ENCODE results near the gene CCL28. TPM values are rescaled to one million over a fixed set of nuclear protein-coding genes. Genes with fewer than 3 reads are reported as not detected.
A peak's percentile ranks its signal among the peaks of the same experiment; 100 is the strongest.

CCL28 gene
- total and polyA plus RNA-seq, 2 of the 13 experiments (the other 11 are each of a cell fraction or from before 2014, with no cell fraction given): 0.03 TPM; not detected in 1

DNA sequence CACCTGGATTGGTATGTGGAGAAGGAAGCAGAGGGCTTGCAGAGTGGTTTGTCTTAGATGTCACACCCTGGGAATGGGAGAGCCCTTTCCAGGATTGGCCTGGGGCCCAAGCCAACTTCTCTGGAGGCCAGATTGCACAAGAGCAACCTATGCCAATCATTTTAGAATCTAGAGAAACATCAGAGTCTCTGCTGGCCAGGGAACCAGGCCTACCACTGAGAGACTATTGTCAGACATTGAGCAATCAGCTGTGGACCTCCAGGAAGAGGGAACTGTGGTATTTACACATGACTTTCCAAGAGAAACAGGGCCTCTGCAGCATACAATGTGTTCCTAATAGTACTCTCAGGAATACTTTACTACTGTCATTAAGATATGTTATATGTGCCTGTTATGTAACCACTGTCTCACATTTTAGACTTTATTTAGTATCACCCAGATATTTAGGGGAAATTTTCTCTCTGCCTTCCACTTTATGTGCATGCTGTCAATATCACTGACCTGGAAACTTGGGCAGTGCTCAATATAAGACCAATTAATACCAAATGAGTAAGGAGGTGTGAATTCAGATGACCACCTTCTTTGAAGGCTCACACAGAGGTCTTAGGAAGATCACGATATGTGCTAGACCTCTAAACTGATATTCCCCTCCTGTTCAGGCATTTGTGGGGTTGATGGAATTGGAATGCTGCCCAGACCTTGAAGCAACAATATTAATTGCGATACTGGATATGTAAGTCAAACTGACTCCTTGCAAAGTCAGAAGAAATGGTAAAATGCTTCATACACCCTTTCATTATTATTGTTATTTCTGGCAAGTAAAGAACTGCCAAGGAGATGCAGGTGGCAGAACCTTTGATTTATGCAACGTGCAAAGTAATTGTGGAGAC is 20.5 kb upstream of the CCL28 start (continued):
- TF ChIP-seq, protein P1, sequence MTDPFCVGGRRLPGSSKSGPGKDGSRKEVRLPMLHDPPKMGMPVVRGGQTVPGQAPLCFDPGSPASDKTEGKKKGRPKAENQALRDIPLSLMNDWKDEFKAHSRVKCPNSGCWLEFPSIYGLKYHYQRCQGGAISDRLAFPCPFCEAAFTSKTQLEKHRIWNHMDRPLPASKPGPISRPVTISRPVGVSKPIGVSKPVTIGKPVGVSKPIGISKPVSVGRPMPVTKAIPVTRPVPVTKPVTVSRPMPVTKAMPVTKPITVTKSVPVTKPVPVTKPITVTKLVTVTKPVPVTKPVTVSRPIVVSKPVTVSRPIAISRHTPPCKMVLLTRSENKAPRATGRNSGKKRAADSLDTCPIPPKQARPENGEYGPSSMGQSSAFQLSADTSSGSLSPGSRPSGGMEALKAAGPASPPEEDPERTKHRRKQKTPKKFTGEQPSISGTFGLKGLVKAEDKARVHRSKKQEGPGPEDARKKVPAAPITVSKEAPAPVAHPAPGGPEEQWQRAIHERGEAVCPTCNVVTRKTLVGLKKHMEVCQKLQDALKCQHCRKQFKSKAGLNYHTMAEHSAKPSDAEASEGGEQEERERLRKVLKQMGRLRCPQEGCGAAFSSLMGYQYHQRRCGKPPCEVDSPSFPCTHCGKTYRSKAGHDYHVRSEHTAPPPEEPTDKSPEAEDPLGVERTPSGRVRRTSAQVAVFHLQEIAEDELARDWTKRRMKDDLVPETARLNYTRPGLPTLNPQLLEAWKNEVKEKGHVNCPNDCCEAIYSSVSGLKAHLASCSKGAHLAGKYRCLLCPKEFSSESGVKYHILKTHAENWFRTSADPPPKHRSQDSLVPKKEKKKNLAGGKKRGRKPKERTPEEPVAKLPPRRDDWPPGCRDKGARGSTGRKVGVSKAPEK (CRISPR knock-in tag; IDR thresholded peaks at IDR 0.05; ENCODE audit: borderline replicate concordance): 0 out of 2 replicates have a peak, but pooled peaks have one; percentile 12
- TF ChIP-seq ZNF709 (CRISPR knock-in tag; IDR thresholded peaks at IDR 0.05) (no peak), ZNF331 (CRISPR knock-in tag; IDR thresholded peaks at IDR 0.05) (peak; percentile 97), ESRRA (CRISPR knock-in tag; IDR thresholded peaks at IDR 0.05; ENCODE audit: low read depth) (0 out of 2 replicates have a peak, but pooled peaks have one; percentile 44), MTA3 (CRISPR knock-in tag; IDR thresholded peaks at IDR 0.05) (no peak), ZNF232 (CRISPR knock-in tag; IDR thresholded peaks at IDR 0.05; ENCODE audit: borderline replicate concordance) (peak; percentile 82; the same call in 1 of the 2 replicates), ZNF546 (CRISPR knock-in tag; conservative IDR thresholded peaks at IDR 0.05) (no peak), ELF4 (CRISPR knock-in tag; IDR thresholded peaks at IDR 0.05; ENCODE audit: borderline replicate concordance) (no peak), MBD4 (IDR thresholded peaks at IDR 0.05; ENCODE audit: borderline replicate concordance, low read length) (peak; percentile 92; the same call in 1 of the 2 replicates), DMAP1 (CRISPR knock-in tag; IDR thresholded peaks at IDR 0.05) (peak; percentile 49; the same call in 1 of the 2 replicates), U2AF2 (IDR thresholded peaks at IDR 0.05; ENCODE audit: low read depth, low read length) (no peak), SPEN (CRISPR knock-in tag; IDR thresholded peaks at IDR 0.05; ENCODE audit: low read depth) (peak; percentile 76), TGIF2 (CRISPR knock-in tag; IDR thresholded peaks at IDR 0.05) (peak; percentile 45; the same call in 1 of the 2 replicates)
- TF ChIP-seq, protein P2, sequence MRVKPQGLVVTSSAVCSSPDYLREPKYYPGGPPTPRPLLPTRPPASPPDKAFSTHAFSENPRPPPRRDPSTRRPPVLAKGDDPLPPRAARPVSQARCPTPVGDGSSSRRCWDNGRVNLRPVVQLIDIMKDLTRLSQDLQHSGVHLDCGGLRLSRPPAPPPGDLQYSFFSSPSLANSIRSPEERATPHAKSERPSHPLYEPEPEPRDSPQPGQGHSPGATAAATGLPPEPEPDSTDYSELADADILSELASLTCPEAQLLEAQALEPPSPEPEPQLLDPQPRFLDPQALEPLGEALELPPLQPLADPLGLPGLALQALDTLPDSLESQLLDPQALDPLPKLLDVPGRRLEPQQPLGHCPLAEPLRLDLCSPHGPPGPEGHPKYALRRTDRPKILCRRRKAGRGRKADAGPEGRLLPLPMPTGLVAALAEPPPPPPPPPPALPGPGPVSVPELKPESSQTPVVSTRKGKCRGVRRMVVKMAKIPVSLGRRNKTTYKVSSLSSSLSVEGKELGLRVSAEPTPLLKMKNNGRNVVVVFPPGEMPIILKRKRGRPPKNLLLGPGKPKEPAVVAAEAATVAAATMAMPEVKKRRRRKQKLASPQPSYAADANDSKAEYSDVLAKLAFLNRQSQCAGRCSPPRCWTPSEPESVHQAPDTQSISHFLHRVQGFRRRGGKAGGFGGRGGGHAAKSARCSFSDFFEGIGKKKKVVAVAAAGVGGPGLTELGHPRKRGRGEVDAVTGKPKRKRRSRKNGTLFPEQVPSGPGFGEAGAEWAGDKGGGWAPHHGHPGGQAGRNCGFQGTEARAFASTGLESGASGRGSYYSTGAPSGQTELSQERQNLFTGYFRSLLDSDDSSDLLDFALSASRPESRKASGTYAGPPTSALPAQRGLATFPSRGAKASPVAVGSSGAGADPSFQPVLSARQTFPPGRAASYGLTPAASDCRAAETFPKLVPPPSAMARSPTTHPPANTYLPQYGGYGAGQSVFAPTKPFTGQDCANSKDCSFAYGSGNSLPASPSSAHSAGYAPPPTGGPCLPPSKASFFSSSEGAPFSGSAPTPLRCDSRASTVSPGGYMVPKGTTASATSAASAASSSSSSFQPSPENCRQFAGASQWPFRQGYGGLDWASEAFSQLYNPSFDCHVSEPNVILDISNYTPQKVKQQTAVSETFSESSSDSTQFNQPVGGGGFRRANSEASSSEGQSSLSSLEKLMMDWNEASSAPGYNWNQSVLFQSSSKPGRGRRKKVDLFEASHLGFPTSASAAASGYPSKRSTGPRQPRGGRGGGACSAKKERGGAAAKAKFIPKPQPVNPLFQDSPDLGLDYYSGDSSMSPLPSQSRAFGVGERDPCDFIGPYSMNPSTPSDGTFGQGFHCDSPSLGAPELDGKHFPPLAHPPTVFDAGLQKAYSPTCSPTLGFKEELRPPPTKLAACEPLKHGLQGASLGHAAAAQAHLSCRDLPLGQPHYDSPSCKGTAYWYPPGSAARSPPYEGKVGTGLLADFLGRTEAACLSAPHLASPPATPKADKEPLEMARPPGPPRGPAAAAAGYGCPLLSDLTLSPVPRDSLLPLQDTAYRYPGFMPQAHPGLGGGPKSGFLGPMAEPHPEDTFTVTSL (CRISPR knock-in tag; IDR thresholded peaks at IDR 0.05; ENCODE audit: borderline replicate concordance): peak; percentile 92
- TF ChIP-seq, protein P3, sequence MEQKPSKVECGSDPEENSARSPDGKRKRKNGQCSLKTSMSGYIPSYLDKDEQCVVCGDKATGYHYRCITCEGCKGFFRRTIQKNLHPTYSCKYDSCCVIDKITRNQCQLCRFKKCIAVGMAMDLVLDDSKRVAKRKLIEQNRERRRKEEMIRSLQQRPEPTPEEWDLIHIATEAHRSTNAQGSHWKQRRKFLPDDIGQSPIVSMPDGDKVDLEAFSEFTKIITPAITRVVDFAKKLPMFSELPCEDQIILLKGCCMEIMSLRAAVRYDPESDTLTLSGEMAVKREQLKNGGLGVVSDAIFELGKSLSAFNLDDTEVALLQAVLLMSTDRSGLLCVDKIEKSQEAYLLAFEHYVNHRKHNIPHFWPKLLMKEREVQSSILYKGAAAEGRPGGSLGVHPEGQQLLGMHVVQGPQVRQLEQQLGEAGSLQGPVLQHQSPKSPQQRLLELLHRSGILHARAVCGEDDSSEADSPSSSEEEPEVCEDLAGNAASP (CRISPR knock-in tag; IDR thresholded peaks at IDR 0.05; ENCODE audit: borderline replicate concordance): peak; percentile 83
- TF ChIP-seq, protein P4, sequence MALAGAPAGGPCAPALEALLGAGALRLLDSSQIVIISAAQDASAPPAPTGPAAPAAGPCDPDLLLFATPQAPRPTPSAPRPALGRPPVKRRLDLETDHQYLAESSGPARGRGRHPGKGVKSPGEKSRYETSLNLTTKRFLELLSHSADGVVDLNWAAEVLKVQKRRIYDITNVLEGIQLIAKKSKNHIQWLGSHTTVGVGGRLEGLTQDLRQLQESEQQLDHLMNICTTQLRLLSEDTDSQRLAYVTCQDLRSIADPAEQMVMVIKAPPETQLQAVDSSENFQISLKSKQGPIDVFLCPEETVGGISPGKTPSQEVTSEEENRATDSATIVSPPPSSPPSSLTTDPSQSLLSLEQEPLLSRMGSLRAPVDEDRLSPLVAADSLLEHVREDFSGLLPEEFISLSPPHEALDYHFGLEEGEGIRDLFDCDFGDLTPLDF (CRISPR knock-in tag; IDR thresholded peaks at IDR 0.05): no peak

All from HepG2 (cell line).